ENCODE measurements around the gene STIM1.

GRCh38 chr11:3834664-3835461 is 20.6 kb upstream of the STIM1 start:
- peak in 1 of 6 experiments; percentile 8 for TF ChIP-seq CTCF (IDR thresholded peaks at IDR 0.05)
- TF ChIP-seq POLR2A (IDR thresholded peaks at IDR 0.05): peak; percentile 39 to 62

All from Peyer's patch (tissue), 4 donors.